GM18858 (cell line): Measurements from ENCODE around the gene PCBP1.
A peak's percentile ranks its signal among the peaks of the same experiment; 100 is the strongest.
"Not testable (repeated sequence)": the region's sequence is repeated elsewhere in the genome, so short reads cannot be mapped to it uniquely, and the experiment has no call there.

ENCODE experiments used
- ATAC-seq: cut with Tn5 transposase; IDR thresholded peaks from one replicate; pipeline ENCODE4 v1.9.1; 2021; ENCODE audit not compliant: unreplicated experiment

Gene PCBP1

GRCh38 chr2:70123051-70123828 lies 36.0 kb downstream of the PCBP1 start:
- ATAC-seq = no peak

GRCh38 chr2:70123829-70124116 lies 36.5 kb downstream of the PCBP1 start:
- ATAC-seq = no peak

- ATAC-seq = no peak
Observed at GRCh38 chr2:70124983-70125480, 37.8 kb downstream of the PCBP1 start.

- no peak for ATAC-seq
Observed at GRCh38 chr2:70125498-70125898, 38.2 kb downstream of the PCBP1 start.

- no peak for ATAC-seq
Observed at GRCh38 chr2:70126413-70126812, 39.1 kb downstream of the PCBP1 start.

GRCh38 chr2:70128005-70128404 lies 40.7 kb downstream of the PCBP1 start:
- ATAC-seq = no peak

GRCh38 chr2:70131344-70132143 lies 44.3 kb downstream of the PCBP1 start:
- ATAC-seq = not testable (repeated sequence)

- ATAC-seq = peak; percentile 46
Observed at GRCh38 chr2:70132244-70133126, 45.2 kb downstream of the PCBP1 start.

GRCh38 chr2:70133127-70133452 lies 45.8 kb downstream of the PCBP1 start:
- ATAC-seq = no peak

- no peak for ATAC-seq
Observed at GRCh38 chr2:70133491-70134322, 46.4 kb downstream of the PCBP1 start.

GRCh38 chr2:70134323-70134983 lies 47.2 kb downstream of the PCBP1 start:
- ATAC-seq = not testable (repeated sequence)
